NT2/D1 (cell line): ENCODE measurements around the gene RAPH1.

Experiments used
- SUZ12 ChIP-seq: IDR thresholded peaks from 2 replicates; pipeline ENCODE4 v1.6.1; 2011; ENCODE audit not compliant: insufficient read length, insufficient read depth; ENCODE audit errors: extremely low read depth
- YY1 ChIP-seq: IDR thresholded peaks from 2 replicates; pipeline ENCODE4 v1.6.1; 2011; ENCODE audit not compliant: insufficient read length, insufficient read depth
- ZNF274 ChIP-seq: IDR thresholded peaks from 2 replicates; pipeline ENCODE4 v1.6.1; 2011; ENCODE audit warnings: mild to moderate bottlenecking, low read depth, low read length

DNA sequence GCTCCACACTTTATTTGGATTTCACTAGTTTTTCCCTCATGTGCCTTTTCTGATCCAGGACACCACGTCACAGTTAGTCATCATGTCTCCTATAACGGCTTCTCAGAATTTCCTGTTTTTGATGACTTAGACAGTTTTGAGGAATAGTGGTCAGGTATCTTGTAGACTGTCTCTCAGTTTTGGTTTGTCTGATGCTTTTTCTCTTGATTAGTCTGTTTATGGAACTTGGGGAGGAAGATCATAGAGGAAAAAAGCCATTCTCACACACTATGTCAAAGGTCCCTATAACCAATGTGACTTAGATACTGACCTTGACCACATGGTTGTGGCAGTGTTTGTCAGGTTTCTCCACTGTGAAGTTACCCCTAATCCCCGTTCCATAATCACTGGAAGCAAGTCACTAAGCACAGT is 89.0 kb downstream of the RAPH1 start:
- no peak for TF ChIP-seq YY1
- no peak for TF ChIP-seq SUZ12
- TF ChIP-seq ZNF274: no peak
